ENCODE results near the gene NKAIN2.

DNA sequence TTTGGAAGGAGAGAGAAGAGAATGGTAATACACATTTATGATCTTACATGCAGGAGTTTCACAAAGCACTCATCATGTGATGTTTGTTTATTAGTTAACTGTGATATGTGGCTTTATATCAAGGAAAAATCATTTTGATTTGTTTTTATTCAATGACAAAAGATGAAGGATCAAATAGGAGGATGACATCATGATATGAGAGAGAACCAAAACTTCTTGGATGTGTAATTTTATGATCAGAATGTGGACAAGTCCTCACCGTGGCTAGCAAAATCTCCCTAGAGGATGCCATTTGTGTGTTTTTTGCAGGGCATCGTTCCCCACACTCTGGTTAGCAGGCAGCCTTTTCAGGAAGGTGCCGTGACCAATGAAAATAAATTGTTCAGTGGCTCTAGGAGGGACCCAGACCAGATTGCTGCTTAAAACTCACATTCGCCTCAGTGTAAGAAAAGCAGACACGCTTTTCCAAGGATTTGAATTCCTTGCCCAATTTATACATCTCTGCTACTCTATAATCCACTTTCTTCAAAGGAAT is 552.7 kb downstream of the NKAIN2 start:
- TF ChIP-seq, protein P1, sequence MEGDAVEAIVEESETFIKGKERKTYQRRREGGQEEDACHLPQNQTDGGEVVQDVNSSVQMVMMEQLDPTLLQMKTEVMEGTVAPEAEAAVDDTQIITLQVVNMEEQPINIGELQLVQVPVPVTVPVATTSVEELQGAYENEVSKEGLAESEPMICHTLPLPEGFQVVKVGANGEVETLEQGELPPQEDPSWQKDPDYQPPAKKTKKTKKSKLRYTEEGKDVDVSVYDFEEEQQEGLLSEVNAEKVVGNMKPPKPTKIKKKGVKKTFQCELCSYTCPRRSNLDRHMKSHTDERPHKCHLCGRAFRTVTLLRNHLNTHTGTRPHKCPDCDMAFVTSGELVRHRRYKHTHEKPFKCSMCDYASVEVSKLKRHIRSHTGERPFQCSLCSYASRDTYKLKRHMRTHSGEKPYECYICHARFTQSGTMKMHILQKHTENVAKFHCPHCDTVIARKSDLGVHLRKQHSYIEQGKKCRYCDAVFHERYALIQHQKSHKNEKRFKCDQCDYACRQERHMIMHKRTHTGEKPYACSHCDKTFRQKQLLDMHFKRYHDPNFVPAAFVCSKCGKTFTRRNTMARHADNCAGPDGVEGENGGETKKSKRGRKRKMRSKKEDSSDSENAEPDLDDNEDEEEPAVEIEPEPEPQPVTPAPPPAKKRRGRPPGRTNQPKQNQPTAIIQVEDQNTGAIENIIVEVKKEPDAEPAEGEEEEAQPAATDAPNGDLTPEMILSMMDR (IDR thresholded peaks at IDR 0.05): no peak
- no peak for TF ChIP-seq POLR2AphosphoS5 (IDR thresholded peaks at IDR 0.05)

Data from breast epithelium (tissue), 3 donors.